HG03175 (cell line): Measurements from ENCODE around the gene SYK.

Experiments used
- ATAC-seq: cut with Tn5 transposase; IDR thresholded peaks from one replicate; pipeline ENCODE4 v1.9.1; 2021; ENCODE audit warnings: mild to moderate bottlenecking, moderate library complexity; ENCODE audit not compliant: unreplicated experiment

The SYK gene

DNA sequence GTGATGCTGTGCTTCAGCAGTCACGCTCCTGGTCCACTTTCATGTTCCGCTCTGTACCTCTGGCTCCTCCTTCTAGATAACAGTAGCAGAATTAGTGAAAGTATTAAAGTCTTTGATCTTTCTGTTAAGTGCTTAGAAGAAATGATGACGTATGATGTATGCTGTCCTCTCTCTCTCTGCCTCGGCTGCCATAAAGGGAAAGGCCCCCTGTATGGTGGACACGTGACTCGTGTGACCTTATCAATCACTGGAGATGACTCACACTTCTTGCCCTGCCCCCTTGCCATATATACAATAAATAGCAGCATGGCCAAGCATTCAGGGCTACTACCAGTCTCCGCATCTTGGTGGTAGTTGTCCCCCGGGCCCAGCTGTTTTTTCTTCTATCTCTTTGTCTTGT is 100.3 kb downstream of the SYK start:
- ATAC-seq: no peak

DNA sequence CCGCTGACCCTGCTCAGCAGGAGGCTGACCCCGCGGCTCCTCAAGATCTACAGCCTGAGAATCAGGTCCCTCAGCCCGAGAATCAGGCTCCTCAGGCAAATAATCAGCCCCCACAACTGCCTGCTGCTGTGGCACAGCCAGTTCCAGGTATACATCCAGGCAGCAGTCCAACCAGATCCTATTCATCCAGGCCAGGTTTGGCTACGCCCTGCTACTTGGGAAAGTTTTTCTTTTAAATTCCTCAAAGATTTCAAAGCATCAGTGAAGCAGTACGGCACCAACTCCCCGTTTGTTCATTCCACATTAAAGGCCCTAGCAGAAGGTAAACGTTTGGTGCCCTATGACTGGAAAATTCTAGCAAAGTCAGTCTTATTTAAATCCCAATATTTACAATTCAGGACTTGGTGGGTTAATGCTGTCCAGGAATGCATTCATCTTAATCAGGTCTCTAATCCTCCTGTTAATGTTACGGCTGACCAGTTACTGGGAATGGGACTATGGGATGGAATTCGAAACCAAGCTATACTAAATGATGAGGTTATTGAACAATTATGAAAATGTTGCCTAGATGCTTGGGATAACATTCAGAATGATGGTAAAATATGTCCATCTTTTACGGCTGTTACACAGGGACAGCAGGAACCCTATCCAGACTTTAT is 102.3 kb downstream of the SYK start:
- ATAC-seq: no peak

DNA sequence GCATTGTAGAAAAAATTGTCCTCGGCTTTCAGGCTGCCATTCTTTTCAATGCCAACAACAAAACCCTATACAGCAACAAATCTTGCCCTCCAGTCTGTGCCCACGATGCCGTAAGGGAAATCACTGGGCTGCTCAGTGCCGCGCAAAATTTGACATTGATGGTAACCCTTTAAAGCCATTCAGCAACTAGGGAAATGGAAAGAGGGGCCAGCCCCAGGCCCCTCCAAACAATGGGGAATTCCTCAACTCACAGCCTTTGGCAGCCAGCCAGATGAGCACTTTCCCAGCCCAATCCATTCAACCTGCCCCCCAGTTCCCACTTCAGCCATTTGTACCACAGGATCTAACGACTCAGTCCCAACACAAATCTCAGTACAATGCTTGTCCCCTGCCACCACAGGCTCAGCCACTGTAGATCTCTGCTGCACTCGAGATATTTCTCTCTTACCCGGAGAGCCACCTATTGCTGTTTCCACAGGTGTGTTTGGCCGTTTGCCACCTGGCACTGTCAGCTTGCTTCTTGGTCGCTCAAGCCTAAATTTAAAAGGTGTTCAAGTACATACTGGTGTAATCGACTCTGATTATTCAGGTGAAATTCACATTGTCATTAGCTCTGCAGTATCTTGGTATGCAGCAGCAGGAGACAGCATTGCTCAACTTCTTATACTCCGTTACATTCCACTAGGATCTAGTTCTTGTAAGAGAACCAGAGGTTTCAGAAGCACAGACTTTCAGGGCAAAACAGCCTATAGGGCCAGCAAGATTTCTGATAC is 103.3 kb downstream of the SYK start:
- ATAC-seq: no peak

DNA sequence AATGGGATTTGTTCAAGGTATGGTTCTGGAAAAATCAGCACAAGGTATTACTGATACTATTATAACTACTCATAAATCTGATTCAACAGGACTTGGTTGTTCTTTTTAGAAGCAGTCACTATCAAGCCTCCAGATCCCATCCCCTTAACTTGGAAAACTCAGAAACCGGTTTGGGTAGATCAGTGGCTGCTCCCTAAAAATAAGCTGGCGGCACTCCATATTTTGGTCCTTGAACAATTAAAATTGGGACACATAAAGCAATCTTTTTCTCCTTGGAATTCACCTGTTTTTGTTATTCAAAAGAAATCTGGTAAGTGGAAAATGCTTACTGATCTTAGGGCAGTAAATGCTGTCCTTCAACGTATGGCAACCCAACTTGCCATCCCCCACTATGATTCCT is 104.2 kb downstream of the SYK start:
- ATAC-seq: no peak

DNA sequence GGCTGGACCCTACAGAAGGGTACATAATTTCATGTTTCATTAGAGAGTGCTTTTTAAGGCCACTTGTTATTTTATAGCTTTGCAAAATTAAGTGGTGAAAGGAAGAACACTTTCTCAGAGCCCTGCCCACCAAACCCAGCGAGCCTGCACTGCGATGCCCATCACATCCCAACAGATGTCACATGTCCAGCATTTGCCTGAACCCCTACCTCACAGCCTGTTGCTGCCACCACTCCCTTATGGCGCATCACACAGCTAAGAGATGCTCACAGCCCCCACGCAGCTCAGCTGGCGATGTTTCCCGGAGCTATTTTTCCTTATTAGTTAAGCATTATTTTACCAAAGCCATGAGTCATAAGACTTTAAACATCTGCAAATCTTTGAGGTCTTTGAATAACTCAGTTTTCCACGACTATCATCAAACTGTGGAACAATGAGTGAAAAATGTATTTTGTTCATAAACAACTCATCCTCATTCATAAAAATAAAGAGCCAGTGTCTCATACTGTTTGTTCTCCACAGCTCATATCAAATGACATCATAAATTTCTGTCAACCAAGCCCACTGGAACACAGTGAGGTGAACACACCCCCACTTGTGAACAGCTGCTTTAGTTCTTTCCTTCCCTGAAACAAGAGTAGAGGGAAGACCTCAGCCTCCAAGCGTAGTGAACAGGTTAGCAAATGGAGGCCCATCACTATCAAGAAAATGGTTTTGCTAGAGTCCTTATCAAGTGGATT is 104.9 kb downstream of the SYK start:
- ATAC-seq: no peak

DNA sequence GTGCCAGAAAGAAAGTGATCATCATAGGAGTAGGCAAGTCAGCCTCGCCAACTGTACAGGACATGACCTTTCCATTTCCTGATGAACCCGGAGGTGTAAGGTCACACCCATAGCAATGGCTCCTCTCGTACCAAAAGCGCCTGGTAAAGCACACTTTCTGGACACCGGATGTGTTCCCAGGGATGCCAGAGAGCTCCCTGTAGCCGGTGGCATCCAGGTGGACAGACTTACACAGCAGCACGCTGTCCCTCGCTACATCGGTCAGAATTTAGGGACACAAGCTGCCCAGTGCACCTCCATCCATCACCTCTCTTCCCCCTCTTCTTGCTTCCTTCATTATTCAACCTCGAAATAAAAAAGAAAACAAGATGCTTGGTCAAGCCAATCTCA is 105.4 kb downstream of the SYK start:
- ATAC-seq: no peak

DNA sequence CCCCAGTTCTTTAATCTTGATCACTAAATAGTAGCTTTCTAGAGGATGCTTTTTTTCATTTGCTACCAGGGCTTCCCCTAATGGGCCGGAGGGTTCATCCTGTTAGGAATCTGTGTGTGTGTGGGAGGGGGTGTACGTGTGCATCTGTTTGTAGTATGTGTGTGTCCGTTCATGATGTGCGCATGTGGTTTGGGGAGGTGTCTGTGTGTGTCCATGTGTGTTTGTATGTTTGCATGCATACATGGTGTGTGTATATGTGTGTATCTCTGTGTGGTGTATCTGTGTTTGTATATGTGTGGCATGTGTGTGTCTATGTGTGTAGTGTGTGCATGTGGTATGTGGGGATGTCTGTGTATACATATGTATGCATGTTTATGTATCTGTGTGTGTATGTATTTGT is 106.2 kb downstream of the SYK start:
- ATAC-seq: no peak

DNA sequence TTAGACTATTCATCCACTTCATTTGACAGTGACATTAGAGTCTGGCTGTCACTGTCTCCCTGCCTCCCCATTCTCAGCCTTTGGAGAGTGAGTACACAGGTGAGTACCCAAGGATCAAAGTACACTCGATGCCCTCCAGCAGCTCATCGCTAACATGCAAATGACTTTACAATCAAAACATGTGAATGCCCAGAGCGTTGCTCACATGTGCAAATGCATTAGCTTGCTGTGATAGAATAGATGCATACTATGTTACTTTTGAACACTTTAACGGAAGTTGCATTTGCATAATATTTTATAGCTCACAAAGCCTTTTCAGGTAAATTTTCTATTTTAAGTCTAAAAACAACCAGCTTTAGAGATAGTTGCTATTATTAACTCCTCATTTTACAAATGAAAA is 107.6 kb downstream of the SYK start:
- peak; percentile 58 for ATAC-seq

DNA sequence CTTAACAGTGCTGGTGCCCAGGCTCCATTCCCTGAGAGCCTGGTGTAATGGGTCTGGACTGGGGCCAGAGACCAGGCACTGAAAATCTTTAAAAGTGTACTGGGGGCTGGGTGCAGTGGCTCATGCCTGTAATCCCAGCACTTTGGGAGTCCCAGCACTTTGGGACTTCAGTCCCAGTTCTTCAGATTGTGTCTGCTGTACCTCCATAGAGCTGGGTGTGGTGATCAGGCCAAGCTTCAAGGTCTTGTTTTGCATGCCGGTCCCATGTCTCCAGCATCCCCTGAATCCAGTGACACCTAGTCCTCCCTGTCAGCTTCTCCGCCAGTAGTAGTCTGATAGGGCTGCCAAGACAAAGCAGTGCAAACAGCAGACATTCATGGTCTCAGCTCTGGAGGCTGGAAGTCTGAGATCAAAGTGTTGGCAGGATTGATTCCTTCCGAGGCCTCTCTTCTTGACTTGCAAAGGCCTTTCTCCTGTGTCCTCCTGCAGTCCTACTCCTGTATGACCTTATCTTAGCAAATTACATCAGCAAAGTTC is 108.2 kb downstream of the SYK start:
- no peak for ATAC-seq

DNA sequence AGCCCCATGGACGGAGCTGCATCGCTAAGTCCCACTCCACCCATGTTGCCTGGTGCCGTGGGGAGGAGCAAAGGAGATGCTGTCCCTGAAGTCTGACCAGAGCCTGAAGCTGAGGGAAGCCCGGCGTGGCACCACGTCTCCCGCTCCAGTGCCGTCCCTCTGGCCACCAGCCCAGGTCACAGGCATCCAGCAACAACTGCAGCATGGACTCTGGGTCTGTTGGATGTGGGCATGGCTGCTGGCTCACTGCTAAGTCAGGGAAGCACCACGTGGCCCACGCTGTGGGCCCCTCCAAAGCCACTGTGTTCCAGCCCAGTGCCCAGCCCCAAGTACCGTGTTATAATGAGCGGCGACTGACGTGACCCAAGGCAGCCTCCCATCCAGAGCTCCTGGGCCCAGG is 112.6 kb downstream of the SYK start:
- ATAC-seq: no peak

DNA sequence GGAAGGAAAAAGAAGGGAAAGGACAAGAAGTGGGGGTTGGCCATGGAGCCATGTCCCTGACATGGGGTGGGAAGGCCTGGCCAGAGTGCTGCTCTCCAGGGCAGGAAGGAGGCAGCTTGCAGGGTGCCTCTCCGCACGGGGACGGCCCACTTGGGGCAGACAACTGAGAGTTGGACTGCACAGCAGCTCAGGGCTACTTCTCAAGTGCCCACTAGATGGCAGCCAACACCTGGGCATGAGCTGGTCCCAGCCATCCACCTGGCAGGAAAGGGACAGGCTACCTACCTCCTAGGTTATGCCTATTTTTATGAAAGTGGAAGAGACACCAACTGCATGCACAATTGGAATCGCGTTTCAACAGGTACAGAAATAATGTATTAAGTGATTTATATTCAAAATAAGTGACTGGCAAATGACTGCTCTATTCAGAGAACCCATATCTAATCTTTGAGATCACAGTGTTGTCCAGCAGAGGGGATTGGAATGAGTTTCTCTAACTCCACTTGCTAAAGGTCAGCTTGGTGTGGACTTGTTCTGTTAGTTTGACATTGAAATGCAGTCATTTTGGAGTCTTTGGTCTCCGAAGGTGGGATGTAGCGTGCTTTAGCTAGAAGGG is 113.4 kb downstream of the SYK start:
- ATAC-seq: peak; percentile 85

DNA sequence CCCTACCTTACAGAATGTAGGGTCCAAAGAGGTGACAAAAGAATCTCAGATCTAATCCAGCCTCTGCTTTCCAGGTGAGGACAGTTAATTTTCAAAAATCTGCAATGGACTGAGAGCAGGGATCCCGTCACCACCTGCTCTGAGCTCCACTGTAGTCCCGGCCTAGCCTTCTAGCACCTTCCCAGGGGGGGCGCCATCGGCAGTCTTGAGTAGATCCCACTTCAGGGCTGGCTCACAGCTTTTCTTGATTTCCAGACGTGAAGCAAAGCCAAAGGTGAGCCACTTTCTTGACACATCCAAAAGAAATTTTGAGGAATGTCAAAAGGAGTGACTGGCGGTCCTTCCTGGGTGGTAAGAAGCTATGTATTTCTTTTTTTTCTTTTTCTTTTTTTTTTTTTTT is 114.1 kb downstream of the SYK start:
- no peak for ATAC-seq

DNA sequence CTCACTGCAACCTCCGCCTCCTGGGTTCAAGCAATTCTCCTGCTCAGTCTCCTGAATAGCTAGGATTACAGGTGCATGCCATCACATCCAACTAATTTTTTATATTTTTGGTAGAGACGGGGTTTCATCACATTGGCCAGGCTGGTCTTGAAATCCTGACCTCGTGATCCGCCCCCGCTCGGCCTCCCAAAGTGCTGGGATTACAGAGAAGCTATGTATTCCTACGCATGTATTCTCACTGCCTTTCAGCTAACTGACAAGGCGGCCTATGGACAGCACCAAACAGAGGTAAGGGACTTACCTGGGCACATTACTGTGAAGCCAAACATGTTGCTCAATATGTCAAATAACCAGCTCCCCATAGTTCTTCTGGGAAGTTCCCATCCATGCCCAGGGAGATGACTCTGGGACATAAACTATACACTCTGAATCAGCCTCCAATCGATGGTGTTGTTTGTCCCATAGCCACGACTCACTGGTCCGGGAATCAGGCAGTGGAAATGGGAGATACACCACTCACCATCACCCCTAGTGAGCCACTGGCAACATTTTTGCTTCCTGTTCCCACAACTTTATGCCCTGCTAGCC is 114.6 kb downstream of the SYK start:
- no peak for ATAC-seq

DNA sequence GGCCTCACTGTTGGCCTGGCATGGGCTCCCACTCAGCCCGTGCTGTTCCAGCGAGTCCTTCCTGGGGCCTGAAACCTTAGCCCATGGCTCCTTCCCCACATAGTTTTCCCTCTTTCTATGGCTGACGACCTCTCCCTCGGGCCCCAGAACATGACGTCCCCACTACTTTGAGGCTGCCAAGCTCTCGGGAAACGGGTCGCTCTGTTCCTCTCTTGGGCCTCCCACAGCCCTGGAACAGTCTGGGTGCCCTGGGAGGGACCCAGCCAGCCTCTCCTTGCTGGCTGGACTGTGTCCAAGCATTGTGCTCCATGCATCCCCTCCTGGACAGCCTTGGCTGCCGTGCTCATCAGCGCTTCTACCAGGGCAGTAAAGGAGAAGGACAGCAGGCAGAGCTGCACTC is 118.3 kb downstream of the SYK start:
- no peak for ATAC-seq

DNA sequence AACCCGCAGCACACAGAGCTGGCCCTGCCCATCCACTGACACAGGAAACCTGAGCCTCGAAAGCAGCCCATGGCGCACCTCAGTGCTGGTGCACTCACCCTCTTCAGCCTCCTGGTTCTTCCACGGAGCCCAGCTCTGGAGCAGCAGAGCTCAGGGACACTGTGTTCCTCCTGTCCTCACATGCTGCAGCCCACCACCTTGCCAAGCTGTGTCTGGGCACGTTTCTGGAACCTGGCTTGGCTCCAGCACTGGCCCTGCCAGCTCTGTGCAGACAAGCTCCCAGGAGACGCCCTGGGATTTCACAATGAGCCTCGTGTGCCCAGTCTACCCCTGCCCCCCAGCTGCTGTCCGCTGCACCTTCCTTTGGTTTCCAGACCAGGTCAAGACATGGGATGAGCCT is 119.5 kb downstream of the SYK start:
- ATAC-seq: no peak

DNA sequence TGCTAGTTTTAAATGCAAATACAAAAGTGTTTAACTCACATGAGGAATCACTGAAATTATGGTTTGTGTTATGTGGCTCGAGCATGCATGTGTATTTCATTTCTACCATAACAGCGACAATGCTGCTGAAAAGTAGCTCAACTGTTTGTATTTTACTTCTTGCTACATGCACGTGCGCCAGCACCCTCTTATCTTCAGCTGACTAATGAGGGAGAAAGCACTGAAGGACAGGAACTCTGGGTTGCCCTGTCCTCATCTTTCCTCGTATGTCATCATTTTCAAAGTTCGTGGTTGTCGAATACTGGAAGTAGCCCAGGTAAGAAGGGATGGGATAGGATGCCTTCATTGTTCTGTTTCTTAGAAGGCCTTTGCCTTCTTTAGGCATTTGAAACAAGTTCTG is 120.3 kb downstream of the SYK start:
- ATAC-seq: no peak

DNA sequence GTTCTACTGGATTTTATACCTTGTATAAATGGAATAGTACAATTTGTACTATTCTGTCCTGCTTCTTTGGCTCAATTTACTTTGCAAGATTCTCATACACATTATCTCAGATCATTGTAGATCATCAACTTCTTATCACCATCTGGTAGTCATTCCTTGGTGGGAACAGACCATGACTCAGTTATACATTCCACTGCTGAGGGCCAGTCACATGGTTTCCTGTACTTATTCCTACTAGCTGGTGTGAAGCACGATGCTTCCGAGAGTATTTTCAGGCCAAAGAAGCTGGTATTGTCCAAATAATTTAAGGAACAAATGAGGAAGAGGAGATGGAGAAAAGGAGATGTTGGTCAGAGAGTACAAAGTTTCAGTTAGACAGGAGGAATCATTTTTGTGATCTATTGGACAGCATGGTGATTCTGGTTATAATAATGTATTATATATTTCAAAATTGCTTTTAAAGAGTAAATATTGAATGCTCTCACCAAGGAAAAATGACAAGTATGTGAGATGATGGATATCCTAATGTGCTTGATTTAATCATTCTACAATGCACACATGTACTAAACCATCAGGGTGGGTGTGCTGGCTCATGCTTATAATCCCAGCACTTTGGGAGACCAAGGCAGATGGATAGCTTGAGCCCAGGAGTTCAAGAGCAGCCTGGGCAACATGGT is 124.1 kb downstream of the SYK start:
- no peak for ATAC-seq

DNA sequence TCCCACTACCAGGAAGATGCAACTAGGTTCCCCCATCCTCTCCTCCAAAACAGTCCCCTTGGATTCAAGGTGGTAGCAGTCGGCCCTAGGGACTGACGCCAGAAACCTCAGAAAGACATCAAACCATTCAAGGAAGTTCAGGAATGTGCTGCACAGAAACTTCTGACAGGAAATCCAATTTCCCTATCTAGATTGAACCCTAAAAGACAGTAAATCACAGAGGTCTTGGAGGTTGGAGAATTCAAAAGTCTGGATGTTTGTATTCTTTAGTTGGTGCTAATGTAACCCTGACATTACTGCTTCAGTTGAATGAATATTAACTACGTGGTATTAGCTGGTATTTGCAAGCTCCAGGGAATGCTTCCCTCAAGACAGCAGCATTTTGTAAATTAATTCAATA is 125.3 kb downstream of the SYK start:
- no peak for ATAC-seq

DNA sequence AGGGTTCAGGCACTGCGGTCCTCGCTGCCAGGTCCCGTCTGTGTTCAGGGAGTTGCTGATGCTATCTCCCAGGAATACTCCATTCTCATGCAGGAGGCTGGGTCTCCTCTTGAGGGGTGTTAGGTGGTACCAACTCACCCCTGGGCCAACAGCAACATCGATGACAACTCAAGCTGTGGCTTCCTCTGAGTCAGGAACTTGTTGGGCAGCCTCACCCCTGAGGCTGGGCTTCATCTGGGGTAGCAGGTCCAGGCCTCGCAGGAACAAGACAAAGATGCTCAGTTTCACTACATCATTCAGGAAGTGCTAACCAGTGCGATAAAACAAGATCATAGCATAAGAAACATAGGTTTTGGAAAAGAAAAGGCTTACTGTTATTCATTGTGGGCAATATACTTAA is 125.9 kb downstream of the SYK start:
- no peak for ATAC-seq

DNA sequence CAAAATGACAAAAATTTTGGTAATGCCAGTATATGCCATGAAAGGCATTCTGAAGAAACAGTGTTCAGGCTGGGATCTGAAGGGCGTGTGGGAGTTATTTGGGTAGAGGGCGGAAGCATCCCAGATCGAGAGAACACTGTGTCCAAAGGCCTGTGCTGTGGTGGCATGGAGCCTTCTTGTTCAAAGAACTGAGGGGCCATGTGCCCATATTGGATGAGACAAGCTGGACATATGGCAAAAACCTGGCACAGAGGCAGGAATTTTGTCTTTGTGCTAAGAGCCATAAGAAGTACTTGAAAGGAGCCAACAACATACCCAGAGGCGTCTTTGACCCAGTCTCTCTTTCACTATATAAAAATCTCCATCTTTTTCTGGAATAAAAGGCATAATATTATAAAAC is 128.0 kb downstream of the SYK start:
- ATAC-seq: no peak

DNA sequence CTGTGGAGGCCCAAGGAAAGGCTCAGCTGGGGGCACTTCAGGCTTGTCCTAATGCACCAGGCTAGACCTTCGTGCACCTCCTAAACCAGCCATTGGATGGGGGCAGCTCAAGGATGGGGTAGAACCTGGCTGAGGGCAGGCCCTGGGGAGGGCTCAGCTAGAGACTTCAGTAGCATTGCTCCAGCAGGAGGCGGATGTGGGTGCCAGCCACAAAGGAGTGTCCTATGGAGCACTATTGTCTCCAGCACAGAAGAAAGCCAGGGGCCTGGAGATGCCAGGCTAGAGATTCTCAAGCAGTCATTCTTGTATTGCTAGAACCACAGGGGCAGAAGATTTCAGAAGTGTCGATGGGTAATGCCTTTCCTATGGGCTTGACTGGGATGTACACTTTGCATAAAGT is 131.8 kb downstream of the SYK start:
- ATAC-seq: no peak
